HCT116 (cell line): ENCODE data around the gene TPRG1. TPM values are rescaled to one million over a fixed set of nuclear protein-coding genes. Genes with fewer than 3 reads are reported as not detected.

ENCODE experiments used
- ATAC-seq: fragments of 200-7000 bp; cut with Tn5 transposase; 2 replicates; pipeline ENCODE4 v1.9.1; 2020; ENCODE audit warnings: mild to moderate bottlenecking, moderate library complexity
- BruUV-seq: library from RNA; stranded (reverse); fragments of 400-500 nt; replicated peaks from 2 replicates; lab custom pipeline; 2021; lab: Mats Ljungman, UMichigan
- CTCF ChIA-PET: fragments of 300-600 bp; sonication (Branson Sonifier 250); formaldehyde crosslinking; loops from one replicate; lab custom pipeline; 2021; ENCODE audit warnings: antibody characterized with exemption; lab: Charles Lee
- POLR2A ChIA-PET: fragments of 300-600, 350-600 bp; sonication (Branson Sonifier 250); formaldehyde crosslinking; loops from one replicate; lab custom pipeline; 2021; ENCODE audit warnings: antibody characterized with exemption; lab: Charles Lee
- RAD21 ChIA-PET, 2 experiments: fragments of 300-600 bp; sonication (Branson Sonifier 250); formaldehyde crosslinking; loops; one replicate each; lab custom pipeline; 2023; ENCODE audit warnings: low total read pairs in 2 of 2; ENCODE audit not compliant: uncharacterized antibody in 2 of 2, unreplicated experiment in 2 of 2, low non-redundant PET in 1 of 2; lab: Charles Lee
- DNase-seq: peaks from one replicate; pipeline ENCODE4 v3.0.0-alpha.2; 2010; ENCODE audit warnings: low read depth, low spot score
- H2AFZ ChIP-seq: fragments of 200-600 bp; shearing (Covaris generic), sonication (generic); 2 replicates; pipeline ENCODE4 v1.6.1; 2017; ENCODE audit warnings: low read depth, mixed run types, mixed read lengths, antibody characterized with exemption, low read length; ENCODE audit not compliant: poor library complexity, severe bottlenecking
- H3K27ac ChIP-seq: 2 replicates; pipeline ENCODE4 v1.5.1; 2012; ENCODE audit warnings: low read depth, low read length
- H3K27me3 ChIP-seq: fragments of 200-600 bp; sonication (generic); 2 replicates; pipeline ENCODE4 v1.6.1; 2016; ENCODE audit warnings: mixed run types, low read length, mixed read lengths; ENCODE audit not compliant: insufficient read depth
- H3K36me3 ChIP-seq, 2 experiments: fragments of 200-500 bp in 1 of 2; fragments of 200-600 bp in 1 of 2; sonication (Bioruptor generic) in 1 of 2; sonication (generic) in 1 of 2; 2 replicates each; pipeline versions ENCODE4 v1.5.1 to v1.6.1; 2014 to 2016; ENCODE audit warnings: low read length in 2 of 2, inconsistent platforms in 1 of 2, mixed read lengths in 1 of 2, mixed run types in 1 of 2; ENCODE audit not compliant: insufficient read depth in 2 of 2, control insufficient read depth in 1 of 2
- H3K4me1 ChIP-seq, 2 experiments: fragments of 200-600 bp in 1 of 2; sonication (generic) in 1 of 2; 2 replicates each; pipeline versions ENCODE4 v1.5.1 to v1.6.1; 2012 to 2017; ENCODE audit warnings: low read length in 2 of 2, inconsistent platforms in 1 of 2, mild to moderate bottlenecking in 1 of 2, mixed read lengths in 1 of 2, mixed run types in 1 of 2, moderate library complexity in 1 of 2; ENCODE audit not compliant: insufficient read depth in 2 of 2, control insufficient read depth in 1 of 2
- H3K4me2 ChIP-seq: fragments of 200-600 bp; sonication (generic); 2 replicates; pipeline ENCODE4 v1.6.1; 2017; ENCODE audit warnings: mixed run types, low read length, mixed read lengths
- H3K4me3 ChIP-seq, 2 experiments: fragments of 200-600 bp in 1 of 2; sonication (generic) in 1 of 2; replicated peaks in 1 of 2; 2 replicates each; pipeline ENCODE4 v1.5.1; 2011 to 2016; ENCODE audit warnings: low read length in 2 of 2, control low read depth in 1 of 2, low read depth in 1 of 2, mild to moderate bottlenecking in 1 of 2, mixed read lengths in 1 of 2, mixed run types in 1 of 2
- H3K79me2 ChIP-seq: fragments of 200-600 bp; sonication (generic); 2 replicates; pipeline ENCODE4 v1.6.1; 2017; ENCODE audit warnings: mild to moderate bottlenecking, mixed run types, low read length, moderate library complexity, mixed read lengths; ENCODE audit not compliant: insufficient read depth
- H3K9ac ChIP-seq: fragments of 200-600 bp; sonication (generic); 2 replicates; pipeline ENCODE4 v1.6.1; 2016; ENCODE audit warnings: low read length, mixed read lengths
- H3K9me2 ChIP-seq: fragments of 200-600 bp; sonication (generic), shearing (Covaris generic); 2 replicates; pipeline ENCODE4 v1.6.1; 2017; ENCODE audit warnings: mixed run types, mild to moderate bottlenecking, moderate library complexity; ENCODE audit not compliant: insufficient read depth
- H3K9me3 ChIP-seq, 2 experiments: fragments of 200-500 bp in 1 of 2; fragments of 200-600 bp in 1 of 2; sonication (Bioruptor generic) in 1 of 2; sonication (generic) in 1 of 2; 2 replicates each; pipeline ENCODE4 v1.6.1; 2014 to 2017; ENCODE audit warnings: low read length in 2 of 2, mixed read lengths in 2 of 2, inconsistent platforms in 1 of 2, low read depth in 1 of 2, mild to moderate bottlenecking in 1 of 2, mixed run types in 1 of 2, moderate library complexity in 1 of 2; ENCODE audit not compliant: control insufficient read depth in 1 of 2, insufficient read depth in 1 of 2
- H4K20me1 ChIP-seq: fragments of 200-600 bp; sonication (generic), shearing (Covaris generic); 2 replicates; pipeline ENCODE4 v1.6.1; 2017; ENCODE audit warnings: mixed run types, mild to moderate bottlenecking, moderate library complexity; ENCODE audit not compliant: insufficient read depth
- CTCF ChIP-seq, 3 experiments: fragments of 200-600 bp in 1 of 3; sonication (generic) in 1 of 3; IDR thresholded peaks in 2 of 3; conservative IDR thresholded peaks in 1 of 3; 2 replicates each; pipeline ENCODE4 v1.5.1; 2012 to 2017; ENCODE audit warnings: low read depth in 2 of 3, low read length in 2 of 3, antibody characterized with exemption in 1 of 3, borderline replicate concordance in 1 of 3, control low read depth in 1 of 3, mild to moderate bottlenecking in 1 of 3, mixed read lengths in 1 of 3, mixed run types in 1 of 3, moderate library complexity in 1 of 3; ENCODE audit not compliant: insufficient read depth in 1 of 3
- EGR1 ChIP-seq: IDR thresholded peaks from 2 replicates; pipeline ENCODE4 v1.6.1; 2012; ENCODE audit warnings: low read depth
- EZH2 ChIP-seq: fragments of 200-600 bp; sonication (generic); IDR thresholded peaks from 2 replicates; pipeline ENCODE4 v1.6.1; 2017; ENCODE audit warnings: antibody characterized with exemption, mixed run types
- RAD21 ChIP-seq: IDR thresholded peaks from 2 replicates; pipeline ENCODE4 v1.6.1; 2012; ENCODE audit warnings: low read depth, mild to moderate bottlenecking
- SRF ChIP-seq: IDR thresholded peaks from 2 replicates; pipeline ENCODE4 v1.6.1; 2012; ENCODE audit warnings: low read depth
- intact Hi-C: fragments of 100-400 bp; cut with micrococcal nuclease; formaldehyde crosslinking; loops from 2 replicates; pipeline ENCODE4 v1.10.0; 2022
- total RNA-seq: library from RNA; stranded (reverse); gene quantifications from one replicate; pipeline ENCODE4 v1.2.1, GENCODE V29; 2021; ENCODE audit not compliant: unreplicated experiment

The TPRG1 gene
- total RNA-seq, 1 experiment from 2014 or later = 2.8 TPM

- no peak for ATAC-seq
- DNase-seq = no peak
- no peak overlapping the region for H3K9ac ChIP-seq
- H3K36me3 ChIP-seq = no peaks in the 10 kb centered on the region
- H3K79me2 ChIP-seq = no peaks in the 10 kb centered on the region
- CTCF ChIA-PET = interaction anchor here (0.6 to 1.4 kb wide), 2 partner anchors 10 to 31 kb away, joined by 3 to 4 read pairs; no protein-coding TSS in a partner anchor
- H3K27ac ChIP-seq = no peak overlapping the region
- H3K4me1 ChIP-seq = peaks cover 7 to 13% of the 10 kb centered on the region in 2 experiments; a peak in 2 of 4 replicates
- H3K9me2 ChIP-seq = no peaks in the 10 kb centered on the region; the same call in 1 of the 2 replicates
- no peaks in the 10 kb centered on the region for H3K9me3 ChIP-seq
- 0 out of 2 replicates have a peak, but pooled peaks cover 4% of the 10 kb centered on the region for H3K27me3 ChIP-seq
- no peak for TF ChIP-seq RAD21
- TF ChIP-seq CTCF (IDR thresholded peaks at IDR 0.05 in 2 of 3, conservative IDR thresholded peaks at IDR 0.05 in 1 of 3; ENCODE audit: borderline replicate concordance in 1 of 3, insufficient read depth in 1 of 3, low read depth in 2 of 3, low read length in 2 of 3) = no peak
- TF ChIP-seq EGR1 = no peak
- TF ChIP-seq SRF = no peak
- no peak for TF ChIP-seq EZH2
- POLR2A ChIA-PET = no interaction called here
- H3K4me3 ChIP-seq = no peak overlapping the region
- H4K20me1 ChIP-seq = no peaks in the 10 kb centered on the region
- H2AFZ ChIP-seq = no peak overlapping the region
- BruUV-seq = no TSS peak
- H3K4me2 ChIP-seq = no peak overlapping the region
- intact Hi-C loops = no loop called here
- RAD21 ChIA-PET = no interaction called here
Measured at GRCh38 chr3:189303584-189303983, 131.8 kb downstream of the TPRG1 start.
